Measurements from ENCODE around the gene COG7.
"Not testable (repeated sequence)": the region's sequence is repeated elsewhere in the genome, so short reads cannot be mapped to it uniquely, and the experiment has no call there.

The COG7 gene

DNA sequence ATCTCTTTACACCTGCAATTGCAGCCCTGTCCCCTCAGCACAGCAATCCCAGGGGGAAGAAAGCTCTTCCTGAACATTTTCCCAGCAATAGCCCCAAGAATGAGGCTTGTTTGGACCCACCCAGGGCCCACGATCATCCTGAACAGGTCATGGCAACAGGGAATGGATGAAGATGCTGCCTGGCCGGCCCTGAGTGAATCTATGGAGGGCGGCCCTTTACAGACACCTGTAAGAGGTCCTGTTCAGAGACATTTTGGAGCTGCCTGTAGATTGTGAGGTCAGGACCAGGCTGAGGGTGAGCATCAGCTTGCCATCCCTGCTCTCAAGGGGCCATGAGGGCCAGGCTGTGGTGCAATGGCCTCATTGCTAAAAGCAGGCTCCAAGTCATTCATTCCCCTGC is 69.1 kb downstream of the COG7 start:
- TF ChIP-seq CTCF (IDR thresholded peaks at IDR 0.05; ENCODE audit: low read depth, low read length) = no peak
- no peak overlapping the region for H3K4me3 ChIP-seq (ENCODE audit: low read depth, low read length)

DNA sequence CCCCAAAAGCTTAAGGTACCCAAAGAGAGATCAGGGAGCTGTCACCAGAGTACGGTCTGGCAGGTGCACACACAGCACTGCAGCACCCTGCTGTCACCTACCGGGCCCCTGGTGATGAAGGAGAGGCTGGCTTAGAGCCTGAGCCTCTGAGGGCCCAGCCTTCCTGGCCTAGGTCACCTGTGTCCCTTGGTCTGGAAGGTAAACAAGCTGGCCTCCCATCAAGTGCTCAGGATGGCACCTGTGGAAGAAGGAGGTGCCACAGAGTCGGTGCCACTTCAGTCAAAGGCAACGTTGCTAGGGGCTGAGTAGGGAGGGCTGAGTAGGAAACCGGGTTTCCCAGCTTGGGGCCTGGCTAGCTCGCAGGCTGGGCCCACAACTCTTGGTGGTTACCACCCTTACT is 70.7 kb downstream of the COG7 start:
- no peak for TF ChIP-seq CTCF (IDR thresholded peaks at IDR 0.05; ENCODE audit: low read depth, low read length)
- H3K4me3 ChIP-seq (ENCODE audit: low read depth, low read length) = no peak overlapping the region

- not testable (repeated sequence) for H3K4me3 ChIP-seq (ENCODE audit: low read depth, low read length)
Measured at GRCh38 chr16:23381702-23382101, 71.3 kb downstream of the COG7 start.

DNA sequence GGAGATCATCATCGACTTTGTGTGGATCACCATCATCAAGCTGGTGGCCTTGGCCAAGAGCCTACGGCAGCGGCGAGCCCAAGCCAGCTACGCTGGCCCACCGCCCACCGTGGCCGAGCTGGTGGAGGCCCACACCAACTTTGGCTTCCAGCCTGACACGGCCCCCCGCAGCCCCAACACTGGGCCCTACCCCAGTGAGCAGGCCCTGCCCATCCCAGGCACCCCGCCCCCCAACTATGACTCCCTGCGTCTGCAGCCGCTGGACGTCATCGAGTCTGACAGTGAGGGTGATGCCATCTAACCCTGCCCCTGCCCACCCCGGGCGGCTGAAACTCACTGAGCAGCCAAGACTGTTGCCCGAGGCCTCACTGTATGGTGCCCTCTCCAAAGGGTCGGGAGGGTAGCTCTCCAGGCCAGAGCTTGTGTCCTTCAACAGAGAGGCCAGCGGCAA is 72.5 kb downstream of the COG7 start:
- TF ChIP-seq CTCF (IDR thresholded peaks at IDR 0.05; ENCODE audit: low read depth, low read length) = no peak
- H3K4me3 ChIP-seq (ENCODE audit: low read depth, low read length) = no peak overlapping the region

DNA sequence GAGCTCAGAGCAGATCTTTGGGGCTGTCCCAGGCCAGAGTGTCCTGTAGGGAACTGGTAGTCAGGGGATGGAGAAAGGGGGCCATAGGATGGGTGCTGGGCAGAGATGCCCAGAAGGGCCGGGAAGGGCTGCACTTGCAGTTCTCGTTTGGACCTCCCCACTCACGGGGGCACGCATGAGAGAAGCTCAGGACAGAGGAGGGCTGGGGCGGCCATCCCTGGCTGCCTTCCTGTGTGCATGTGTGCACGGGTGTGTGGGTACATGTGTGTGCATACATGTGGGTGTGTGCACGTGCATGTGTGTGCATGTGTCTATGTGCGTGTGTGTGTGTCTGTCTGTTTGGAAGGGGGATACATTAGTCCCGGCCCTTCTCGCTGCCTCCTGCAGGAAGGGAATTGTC is 73.3 kb downstream of the COG7 start:
- no peak for TF ChIP-seq CTCF (IDR thresholded peaks at IDR 0.05; ENCODE audit: low read depth, low read length)
- no peak overlapping the region for H3K4me3 ChIP-seq (ENCODE audit: low read depth, low read length)

DNA sequence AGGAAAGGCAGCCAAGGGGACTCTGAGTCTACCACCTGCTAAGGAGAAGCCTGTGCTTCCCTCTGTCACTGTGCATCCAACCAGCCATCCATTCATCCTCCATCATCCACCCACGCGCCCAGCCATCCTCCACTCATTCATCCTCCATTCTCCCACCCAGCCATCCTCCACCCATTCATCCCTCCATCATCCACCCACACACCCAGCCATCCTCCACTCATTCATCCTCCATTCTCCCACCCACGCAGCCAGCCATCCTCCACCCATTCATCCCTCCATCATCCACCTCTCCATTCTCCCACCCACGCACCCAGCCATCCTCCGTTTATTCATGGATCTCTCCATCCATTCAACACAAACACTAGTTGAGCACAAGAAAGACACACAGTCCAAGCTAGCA is 74.1 kb downstream of the COG7 start:
- H3K4me3 ChIP-seq (ENCODE audit: low read depth, low read length) = no peak overlapping the region
- no peak for TF ChIP-seq CTCF (IDR thresholded peaks at IDR 0.05; ENCODE audit: low read depth, low read length)

DNA sequence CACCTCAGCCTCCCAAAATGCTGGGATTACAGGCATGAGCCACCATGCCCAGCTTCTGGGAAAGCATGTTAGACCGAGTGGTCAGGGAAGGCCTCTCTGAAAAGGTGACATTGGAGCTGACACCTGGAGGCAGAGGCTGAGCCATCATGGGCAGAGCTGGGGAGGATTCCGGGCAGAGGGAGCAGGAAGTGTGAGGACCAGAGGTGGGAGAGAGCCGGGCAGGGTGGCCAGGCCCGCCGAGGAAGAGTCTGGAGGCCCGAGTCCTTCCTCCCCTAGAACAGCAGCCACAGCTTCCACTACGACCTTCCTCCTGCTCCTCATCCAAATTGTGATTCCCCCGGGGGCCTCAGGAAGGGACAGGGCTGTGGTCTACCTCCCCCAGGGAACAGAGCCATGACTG is 74.7 kb downstream of the COG7 start:
- TF ChIP-seq CTCF (IDR thresholded peaks at IDR 0.05; ENCODE audit: low read depth, low read length) = no peak
- H3K4me3 ChIP-seq (ENCODE audit: low read depth, low read length) = no peak overlapping the region

- no peak for TF ChIP-seq CTCF (IDR thresholded peaks at IDR 0.05; ENCODE audit: low read depth, low read length)
- no peak overlapping the region for H3K4me3 ChIP-seq (ENCODE audit: low read depth, low read length)
Measured at GRCh38 chr16:23377071-23377931, 75.7 kb downstream of the COG7 start.

Data from WI38 (cell line).